OCI-LY3 (cell line): Measurements from ENCODE around the gene RFX7.
"Not testable (repeated sequence)": the region's sequence is repeated elsewhere in the genome, so short reads cannot be mapped to it uniquely, and the experiment has no call there.

Experiments
- EZH2phosphoT487 ChIP-seq: fragments of 200-600 bp; shearing (Covaris generic); IDR thresholded peaks from 2 replicates; pipeline ENCODE4 v1.6.1; 2018; ENCODE audit warnings: antibody characterized with exemption, mixed run types, low read depth
- TF ChIP-seq, protein P1 (sequence below): fragments of 200-600, 300-600 bp; sonication (generic); IDR thresholded peaks from 2 replicates; pipeline ENCODE4 v1.5.1; 2014; ENCODE audit warnings: antibody characterized with exemption, low read length, low read depth

DNA sequence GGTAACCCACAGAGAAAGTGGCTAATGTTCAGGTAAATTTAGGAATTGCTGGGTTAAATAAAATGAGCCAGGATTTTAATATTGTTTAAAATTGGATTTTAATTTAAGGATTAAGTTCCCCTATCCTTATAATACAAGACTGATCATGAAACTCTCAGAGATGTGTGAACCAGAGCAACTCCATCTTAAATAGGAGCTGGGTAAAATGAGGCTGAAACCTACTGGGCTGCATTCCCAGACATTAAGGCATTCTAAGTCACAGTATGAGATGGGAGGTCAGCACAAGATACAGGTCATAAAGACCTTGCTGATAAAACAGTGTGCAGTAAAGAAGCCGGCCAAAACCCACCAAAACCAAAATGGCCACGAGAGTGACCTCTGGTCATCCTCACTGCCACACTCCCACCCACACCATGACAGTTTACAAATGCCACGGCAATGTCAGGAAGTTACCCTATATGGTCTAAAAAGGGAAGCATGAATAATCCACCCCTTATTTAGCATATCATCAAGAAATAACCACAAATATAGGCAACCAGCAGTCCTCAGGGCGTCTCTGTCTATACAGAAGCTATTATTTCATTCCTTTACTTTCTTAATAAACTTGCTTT is 40.3 kb downstream of the RFX7 start:
- TF ChIP-seq, protein P1, sequence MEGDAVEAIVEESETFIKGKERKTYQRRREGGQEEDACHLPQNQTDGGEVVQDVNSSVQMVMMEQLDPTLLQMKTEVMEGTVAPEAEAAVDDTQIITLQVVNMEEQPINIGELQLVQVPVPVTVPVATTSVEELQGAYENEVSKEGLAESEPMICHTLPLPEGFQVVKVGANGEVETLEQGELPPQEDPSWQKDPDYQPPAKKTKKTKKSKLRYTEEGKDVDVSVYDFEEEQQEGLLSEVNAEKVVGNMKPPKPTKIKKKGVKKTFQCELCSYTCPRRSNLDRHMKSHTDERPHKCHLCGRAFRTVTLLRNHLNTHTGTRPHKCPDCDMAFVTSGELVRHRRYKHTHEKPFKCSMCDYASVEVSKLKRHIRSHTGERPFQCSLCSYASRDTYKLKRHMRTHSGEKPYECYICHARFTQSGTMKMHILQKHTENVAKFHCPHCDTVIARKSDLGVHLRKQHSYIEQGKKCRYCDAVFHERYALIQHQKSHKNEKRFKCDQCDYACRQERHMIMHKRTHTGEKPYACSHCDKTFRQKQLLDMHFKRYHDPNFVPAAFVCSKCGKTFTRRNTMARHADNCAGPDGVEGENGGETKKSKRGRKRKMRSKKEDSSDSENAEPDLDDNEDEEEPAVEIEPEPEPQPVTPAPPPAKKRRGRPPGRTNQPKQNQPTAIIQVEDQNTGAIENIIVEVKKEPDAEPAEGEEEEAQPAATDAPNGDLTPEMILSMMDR = not testable (repeated sequence)
- not testable (repeated sequence) for TF ChIP-seq EZH2phosphoT487
